ENCODE data around the gene MAP3K10.

DNA sequence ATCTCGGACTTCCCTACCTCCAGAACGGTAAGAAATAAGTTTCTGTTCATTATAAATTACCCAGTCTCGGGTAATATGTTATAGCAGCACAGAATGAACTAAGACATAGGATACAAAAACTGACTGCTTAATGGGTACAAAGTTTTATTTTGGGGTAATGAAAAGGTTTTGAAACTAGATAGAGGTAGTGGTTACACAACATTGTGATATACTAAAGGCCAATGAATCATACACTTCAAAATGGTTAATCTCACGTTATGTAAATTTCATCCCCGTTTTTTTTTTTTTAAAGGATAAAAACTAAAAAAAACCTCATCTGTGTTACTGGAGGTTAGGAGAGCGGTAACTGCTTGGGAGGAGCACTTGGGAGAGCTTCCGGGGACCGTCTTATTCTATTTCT, 70.4 kb downstream of the MAP3K10 start:
- TF ChIP-seq MXI1 (IDR thresholded peaks at IDR 0.05; ENCODE audit: borderline replicate concordance, low read depth, low read length), result no peak
- TF ChIP-seq MYC (CRISPR knock-in tag; IDR thresholded peaks at IDR 0.05; ENCODE audit: borderline replicate concordance), result no peak
- TF ChIP-seq ZNF350 (CRISPR knock-in tag; IDR thresholded peaks at IDR 0.05; ENCODE audit: borderline replicate concordance, low read depth), result no peak
- no peak for TF ChIP-seq FOXJ3 (CRISPR knock-in tag; IDR thresholded peaks at IDR 0.05; ENCODE audit: borderline replicate concordance)

All from HepG2 (cell line).